HCT116 (cell line): ENCODE data around the gene TMEM53. TPM values are rescaled to one million over a fixed set of nuclear protein-coding genes. Genes with fewer than 3 reads are reported as not detected.

ENCODE experiments used
- ATAC-seq: fragments of 200-7000 bp; cut with Tn5 transposase; 2 replicates; pipeline ENCODE4 v1.9.1; 2020; ENCODE audit warnings: mild to moderate bottlenecking, moderate library complexity
- BruUV-seq: library from RNA; stranded (reverse); fragments of 400-500 nt; replicated peaks from 2 replicates; lab custom pipeline; 2021; lab: Mats Ljungman, UMichigan
- CTCF ChIA-PET: fragments of 300-600 bp; sonication (Branson Sonifier 250); formaldehyde crosslinking; loops from one replicate; lab custom pipeline; 2021; ENCODE audit warnings: antibody characterized with exemption; lab: Charles Lee
- POLR2A ChIA-PET: fragments of 300-600, 350-600 bp; sonication (Branson Sonifier 250); formaldehyde crosslinking; loops from one replicate; lab custom pipeline; 2021; ENCODE audit warnings: antibody characterized with exemption; lab: Charles Lee
- RAD21 ChIA-PET, 2 experiments: fragments of 300-600 bp; sonication (Branson Sonifier 250); formaldehyde crosslinking; loops; one replicate each; lab custom pipeline; 2023; ENCODE audit warnings: low total read pairs in 2 of 2; ENCODE audit not compliant: uncharacterized antibody in 2 of 2, unreplicated experiment in 2 of 2, low non-redundant PET in 1 of 2; lab: Charles Lee
- DNase-seq: peaks from one replicate; pipeline ENCODE4 v3.0.0-alpha.2; 2010; ENCODE audit warnings: low read depth, low spot score
- H2AFZ ChIP-seq: fragments of 200-600 bp; shearing (Covaris generic), sonication (generic); 2 replicates; pipeline ENCODE4 v1.6.1; 2017; ENCODE audit warnings: low read depth, mixed run types, mixed read lengths, antibody characterized with exemption, low read length; ENCODE audit not compliant: poor library complexity, severe bottlenecking
- H3K27ac ChIP-seq: 2 replicates; pipeline ENCODE4 v1.5.1; 2012; ENCODE audit warnings: low read depth, low read length
- H3K27me3 ChIP-seq: fragments of 200-600 bp; sonication (generic); 2 replicates; pipeline ENCODE4 v1.6.1; 2016; ENCODE audit warnings: mixed run types, low read length, mixed read lengths; ENCODE audit not compliant: insufficient read depth
- H3K36me3 ChIP-seq, 2 experiments: fragments of 200-500 bp in 1 of 2; fragments of 200-600 bp in 1 of 2; sonication (Bioruptor generic) in 1 of 2; sonication (generic) in 1 of 2; 2 replicates each; pipeline versions ENCODE4 v1.5.1 to v1.6.1; 2014 to 2016; ENCODE audit warnings: low read length in 2 of 2, inconsistent platforms in 1 of 2, mixed read lengths in 1 of 2, mixed run types in 1 of 2; ENCODE audit not compliant: insufficient read depth in 2 of 2, control insufficient read depth in 1 of 2
- H3K4me1 ChIP-seq, 2 experiments: fragments of 200-600 bp in 1 of 2; sonication (generic) in 1 of 2; 2 replicates each; pipeline versions ENCODE4 v1.5.1 to v1.6.1; 2012 to 2017; ENCODE audit warnings: low read length in 2 of 2, inconsistent platforms in 1 of 2, mild to moderate bottlenecking in 1 of 2, mixed read lengths in 1 of 2, mixed run types in 1 of 2, moderate library complexity in 1 of 2; ENCODE audit not compliant: insufficient read depth in 2 of 2, control insufficient read depth in 1 of 2
- H3K4me2 ChIP-seq: fragments of 200-600 bp; sonication (generic); 2 replicates; pipeline ENCODE4 v1.6.1; 2017; ENCODE audit warnings: mixed run types, low read length, mixed read lengths
- H3K4me3 ChIP-seq, 2 experiments: fragments of 200-600 bp in 1 of 2; sonication (generic) in 1 of 2; replicated peaks in 1 of 2; 2 replicates each; pipeline ENCODE4 v1.5.1; 2011 to 2016; ENCODE audit warnings: low read length in 2 of 2, control low read depth in 1 of 2, low read depth in 1 of 2, mild to moderate bottlenecking in 1 of 2, mixed read lengths in 1 of 2, mixed run types in 1 of 2
- H3K79me2 ChIP-seq: fragments of 200-600 bp; sonication (generic); 2 replicates; pipeline ENCODE4 v1.6.1; 2017; ENCODE audit warnings: mild to moderate bottlenecking, mixed run types, low read length, moderate library complexity, mixed read lengths; ENCODE audit not compliant: insufficient read depth
- H3K9ac ChIP-seq: fragments of 200-600 bp; sonication (generic); 2 replicates; pipeline ENCODE4 v1.6.1; 2016; ENCODE audit warnings: low read length, mixed read lengths
- H3K9me2 ChIP-seq: fragments of 200-600 bp; sonication (generic), shearing (Covaris generic); 2 replicates; pipeline ENCODE4 v1.6.1; 2017; ENCODE audit warnings: mixed run types, mild to moderate bottlenecking, moderate library complexity; ENCODE audit not compliant: insufficient read depth
- H3K9me3 ChIP-seq, 2 experiments: fragments of 200-500 bp in 1 of 2; fragments of 200-600 bp in 1 of 2; sonication (Bioruptor generic) in 1 of 2; sonication (generic) in 1 of 2; 2 replicates each; pipeline ENCODE4 v1.6.1; 2014 to 2017; ENCODE audit warnings: low read length in 2 of 2, mixed read lengths in 2 of 2, inconsistent platforms in 1 of 2, low read depth in 1 of 2, mild to moderate bottlenecking in 1 of 2, mixed run types in 1 of 2, moderate library complexity in 1 of 2; ENCODE audit not compliant: control insufficient read depth in 1 of 2, insufficient read depth in 1 of 2
- H4K20me1 ChIP-seq: fragments of 200-600 bp; sonication (generic), shearing (Covaris generic); 2 replicates; pipeline ENCODE4 v1.6.1; 2017; ENCODE audit warnings: mixed run types, mild to moderate bottlenecking, moderate library complexity; ENCODE audit not compliant: insufficient read depth
- CBX3 ChIP-seq: IDR thresholded peaks from 2 replicates; pipeline ENCODE4 v1.6.1; 2012; ENCODE audit warnings: low read depth
- CEBPB ChIP-seq: IDR thresholded peaks from 2 replicates; pipeline ENCODE4 v1.6.1; 2012; ENCODE audit warnings: low read depth
- CTCF ChIP-seq, 3 experiments: fragments of 200-600 bp in 1 of 3; sonication (generic) in 1 of 3; IDR thresholded peaks in 2 of 3; conservative IDR thresholded peaks in 1 of 3; 2 replicates each; pipeline ENCODE4 v1.5.1; 2012 to 2017; ENCODE audit warnings: low read depth in 2 of 3, low read length in 2 of 3, antibody characterized with exemption in 1 of 3, borderline replicate concordance in 1 of 3, control low read depth in 1 of 3, mild to moderate bottlenecking in 1 of 3, mixed read lengths in 1 of 3, mixed run types in 1 of 3, moderate library complexity in 1 of 3; ENCODE audit not compliant: insufficient read depth in 1 of 3
- EGR1 ChIP-seq: IDR thresholded peaks from 2 replicates; pipeline ENCODE4 v1.6.1; 2012; ENCODE audit warnings: low read depth
- ELF1 ChIP-seq: IDR thresholded peaks from 2 replicates; pipeline ENCODE4 v1.6.1; 2012; ENCODE audit warnings: low read depth, borderline replicate concordance
- EZH2 ChIP-seq: fragments of 200-600 bp; sonication (generic); IDR thresholded peaks from 2 replicates; pipeline ENCODE4 v1.6.1; 2017; ENCODE audit warnings: antibody characterized with exemption, mixed run types
- POLR2A ChIP-seq: IDR thresholded peaks from 2 replicates; pipeline ENCODE4 v1.7.0; 2011; ENCODE audit warnings: borderline replicate concordance; ENCODE audit not compliant: insufficient read depth, insufficient read length; ENCODE audit errors: extremely low read depth
- POLR2AphosphoS5 ChIP-seq: IDR thresholded peaks from 2 replicates; pipeline ENCODE4 v1.6.1; 2011; ENCODE audit warnings: mild to moderate bottlenecking, low read depth, low read length, moderate library complexity
- REST ChIP-seq: IDR thresholded peaks from 2 replicates; pipeline ENCODE4 v1.6.1; 2012; ENCODE audit warnings: low read depth
- SIN3A ChIP-seq: IDR thresholded peaks from 2 replicates; pipeline ENCODE4 v1.6.1; 2012; ENCODE audit warnings: low read depth
- SRF ChIP-seq: IDR thresholded peaks from 2 replicates; pipeline ENCODE4 v1.6.1; 2012; ENCODE audit warnings: low read depth
- TCF7L2 ChIP-seq: IDR thresholded peaks from 2 replicates; pipeline ENCODE4 v1.7.0; 2011; ENCODE audit warnings: borderline replicate concordance, inconsistent platforms; ENCODE audit not compliant: insufficient read depth, insufficient read length; ENCODE audit errors: extremely low read depth
- YY1 ChIP-seq: IDR thresholded peaks from 2 replicates; pipeline ENCODE4 v1.6.1; 2011; ENCODE audit warnings: low read length, low read depth, moderate library complexity, mild to moderate bottlenecking; ENCODE audit not compliant: insufficient replicate concordance; ENCODE audit errors: extremely low read depth
- intact Hi-C: fragments of 100-400 bp; cut with micrococcal nuclease; formaldehyde crosslinking; loops from 2 replicates; pipeline ENCODE4 v1.10.0; 2022
- total RNA-seq: library from RNA; stranded (reverse); gene quantifications from one replicate; pipeline ENCODE4 v1.2.1, GENCODE V29; 2021; ENCODE audit not compliant: unreplicated experiment
- TF ChIP-seq, protein P1 (sequence below): IDR thresholded peaks from 2 replicates; pipeline ENCODE4 v1.6.1; 2011; ENCODE audit warnings: mild to moderate bottlenecking, low read length, moderate library complexity; ENCODE audit not compliant: insufficient replicate concordance; ENCODE audit errors: extremely low read depth
- TF ChIP-seq, protein P2 (sequence below): IDR thresholded peaks from 2 replicates; pipeline ENCODE4 v1.6.1; 2012
- TF ChIP-seq, protein P3 (sequence below): IDR thresholded peaks from 2 replicates; pipeline ENCODE4 v1.6.1; 2012

The TMEM53 gene
- total RNA-seq, 1 experiment from 2014 or later: 10.8 TPM

DNA sequence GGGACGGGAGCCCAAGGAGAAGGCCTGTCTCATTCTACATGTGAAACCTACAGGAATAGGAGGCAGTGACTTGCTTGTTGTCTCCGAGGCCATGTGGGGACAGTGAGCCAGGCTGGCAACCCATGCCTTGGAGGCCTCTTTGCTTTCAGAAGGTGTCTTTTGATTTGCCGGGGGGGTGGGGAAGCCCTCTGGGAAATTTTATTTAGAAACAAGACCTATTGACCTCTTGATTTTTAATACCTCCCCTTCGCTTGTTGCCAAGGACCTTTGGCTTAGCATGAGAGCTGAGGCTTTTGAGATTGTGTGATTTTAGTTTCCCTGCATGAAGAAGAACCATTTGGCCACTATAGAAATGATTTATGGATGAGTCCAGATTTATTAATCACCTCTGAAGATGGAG lies 4.3 kb upstream of the TMEM53 start:
- RAD21 ChIA-PET: no interaction called here

More for the DNA sequence above, 4.3 kb upstream of the TMEM53 start:
- H3K4me3 ChIP-seq: no peak overlapping the region
- ATAC-seq (no peak), DNase-seq (no peak)
- H3K79me2 ChIP-seq: no peaks in the 10 kb centered on the region
- H3K9ac ChIP-seq: no peak overlapping the region
- H3K9me2 ChIP-seq: no peaks in the 10 kb centered on the region
- H4K20me1 ChIP-seq: no peaks in the 10 kb centered on the region
- H3K4me1 ChIP-seq: peaks cover 24 to 35% of the 10 kb centered on the region in 2 experiments
- no peaks in the 10 kb centered on the region for H3K9me3 ChIP-seq
- TF ChIP-seq ELF1: no peak
- TF ChIP-seq, protein P1, sequence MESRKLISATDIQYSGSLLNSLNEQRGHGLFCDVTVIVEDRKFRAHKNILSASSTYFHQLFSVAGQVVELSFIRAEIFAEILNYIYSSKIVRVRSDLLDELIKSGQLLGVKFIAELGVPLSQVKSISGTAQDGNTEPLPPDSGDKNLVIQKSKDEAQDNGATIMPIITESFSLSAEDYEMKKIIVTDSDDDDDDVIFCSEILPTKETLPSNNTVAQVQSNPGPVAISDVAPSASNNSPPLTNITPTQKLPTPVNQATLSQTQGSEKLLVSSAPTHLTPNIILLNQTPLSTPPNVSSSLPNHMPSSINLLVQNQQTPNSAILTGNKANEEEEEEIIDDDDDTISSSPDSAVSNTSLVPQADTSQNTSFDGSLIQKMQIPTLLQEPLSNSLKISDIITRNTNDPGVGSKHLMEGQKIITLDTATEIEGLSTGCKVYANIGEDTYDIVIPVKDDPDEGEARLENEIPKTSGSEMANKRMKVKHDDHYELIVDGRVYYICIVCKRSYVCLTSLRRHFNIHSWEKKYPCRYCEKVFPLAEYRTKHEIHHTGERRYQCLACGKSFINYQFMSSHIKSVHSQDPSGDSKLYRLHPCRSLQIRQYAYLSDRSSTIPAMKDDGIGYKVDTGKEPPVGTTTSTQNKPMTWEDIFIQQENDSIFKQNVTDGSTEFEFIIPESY: no peak
- no peak for TF ChIP-seq YY1
- TF ChIP-seq POLR2A: no peak
- TF ChIP-seq, protein P2, sequence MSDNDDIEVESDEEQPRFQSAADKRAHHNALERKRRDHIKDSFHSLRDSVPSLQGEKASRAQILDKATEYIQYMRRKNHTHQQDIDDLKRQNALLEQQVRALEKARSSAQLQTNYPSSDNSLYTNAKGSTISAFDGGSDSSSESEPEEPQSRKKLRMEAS: no peak
- TF ChIP-seq SIN3A: no peak
- TF ChIP-seq CTCF (IDR thresholded peaks at IDR 0.05 in 2 of 3, conservative IDR thresholded peaks at IDR 0.05 in 1 of 3; ENCODE audit: borderline replicate concordance in 1 of 3, insufficient read depth in 1 of 3, low read depth in 2 of 3, low read length in 2 of 3): no peak
- TF ChIP-seq REST: no peak
- no peak for TF ChIP-seq EGR1
- TF ChIP-seq, protein P3, sequence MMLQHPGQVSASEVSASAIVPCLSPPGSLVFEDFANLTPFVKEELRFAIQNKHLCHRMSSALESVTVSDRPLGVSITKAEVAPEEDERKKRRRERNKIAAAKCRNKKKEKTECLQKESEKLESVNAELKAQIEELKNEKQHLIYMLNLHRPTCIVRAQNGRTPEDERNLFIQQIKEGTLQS: no peak
- TF ChIP-seq CBX3: no peak
- no peak for TF ChIP-seq CEBPB
- no peak for TF ChIP-seq EZH2
- no peak for TF ChIP-seq TCF7L2
- TF ChIP-seq SRF: no peak
- TF ChIP-seq POLR2AphosphoS5: no peak
- TF ChIP-seq, all 23 proteins: peak for 0
- intact Hi-C loops: no loop called here
- ChIA-PET POLR2A (interaction anchor here (1.7 kb wide), 1 partner anchor 43 kb away, joined by 4 read pairs; no protein-coding TSS in a partner anchor), CTCF (no interaction called here)
- Histone ChIP-seq H3K27ac (no peak overlapping the region), H3K4me2 (no peak overlapping the region), H3K27me3 (no peaks in the 10 kb centered on the region), H2AFZ (no peak overlapping the region), H3K36me3 (no peaks in the 10 kb centered on the region)
- BruUV-seq: no TSS peak
